SH-SY5Y (cell line): Measurements from ENCODE around the gene RGS12.

Experiments
- GATA2 ChIP-seq: IDR thresholded peaks from 2 replicates; pipeline ENCODE4 v1.6.1; 2011; ENCODE audit warnings: mild to moderate bottlenecking, low read depth, low read length
- GATA3 ChIP-seq: IDR thresholded peaks from 2 replicates; pipeline ENCODE4 v1.6.1; 2011; ENCODE audit warnings: low read depth, mild to moderate bottlenecking, low read length, moderate library complexity

- no peak for TF ChIP-seq GATA2
- TF ChIP-seq GATA3 = no peak
These were observed 47.1 kb upstream of the RGS12 start for GRCh38 chr4:3245676-3246075.
